B cell (primary cell): ENCODE data around the gene RHOT1. TPM values are rescaled to one million over a fixed set of nuclear protein-coding genes. Genes with fewer than 3 reads are reported as not detected.

Source experiments
- ATAC-seq: fragments of 200-7000 bp; cut with Tn5 transposase; one replicate; pipeline ENCODE4 v1.10.0; 2021; ENCODE audit warnings: low read depth, mild to moderate bottlenecking, moderate number of reproducible peaks, moderate library complexity
- CTCF ChIA-PET: fragments of 350-600 bp; sonication (Branson Sonifier 250); formaldehyde crosslinking; loops from one replicate; lab custom pipeline; 2021; ENCODE audit warnings: antibody characterized with exemption, inconsistent platforms; lab: Charles Lee
- POLR2A ChIA-PET: fragments of 350-600 bp; sonication (Branson Sonifier 250); formaldehyde crosslinking; loops from one replicate; lab custom pipeline; 2021; ENCODE audit warnings: antibody characterized with exemption; lab: Charles Lee
- DNase-seq: peaks from one replicate; pipeline ENCODE4 v3.0.0; 2013
- H2AFZ ChIP-seq: 2 replicates; pipeline ENCODE4 v1.6.1; 2012; ENCODE audit warnings: mild to moderate bottlenecking, low read depth, low read length; ENCODE audit not compliant: insufficient read depth, poor library complexity, severe bottlenecking
- H3K27ac ChIP-seq, 2 donors: 1 replicate in 1 of 2; 2 replicates in 1 of 2; pipeline ENCODE4 v1.5.1; 2012 to 2013; ENCODE audit warnings: low read length in 2 of 2, mild to moderate bottlenecking in 2 of 2, moderate library complexity in 1 of 2
- H3K27me3 ChIP-seq, 4 experiments: fragments of 200-600 bp in 1 of 4; sonication (generic) in 1 of 4; replicated peaks in 1 of 4; 1 replicate in 2 of 4; 2 replicates in 2 of 4; pipeline versions ENCODE4 v1.6.1 to v1.7.0; 2013 to 2016; ENCODE audit warnings: low read length in 3 of 4, mild to moderate bottlenecking in 2 of 4, mixed read lengths in 1 of 4, moderate library complexity in 1 of 4; ENCODE audit not compliant: insufficient read depth in 4 of 4, control insufficient read depth in 3 of 4; ENCODE audit errors: control extremely low read depth in 1 of 4
- H3K36me3 ChIP-seq, 2 experiments: replicated peaks in 1 of 2; 1 replicate in 1 of 2; 2 replicates in 1 of 2; pipeline versions ENCODE4 v1.6.1 to v1.7.1; 2013; ENCODE audit warnings: low read length in 1 of 2; ENCODE audit not compliant: insufficient read depth in 2 of 2, control insufficient read depth in 1 of 2; ENCODE audit errors: control extremely low read depth in 1 of 2, extremely low read depth in 1 of 2
- H3K4me1 ChIP-seq, 2 donors: fragments of 200-600 bp in 1 of 2; sonication (generic) in 1 of 2; 1 replicate in 1 of 2; 2 replicates in 1 of 2; pipeline versions ENCODE4 v1.5.1 to v1.6.1; 2013 to 2017; ENCODE audit warnings: low read length in 2 of 2; ENCODE audit not compliant: control insufficient read depth in 2 of 2, insufficient read depth in 2 of 2
- H3K4me2 ChIP-seq: replicated peaks from 2 replicates; pipeline ENCODE3; 2012; ENCODE audit warnings: mild to moderate bottlenecking, low read depth, low read length; ENCODE audit not compliant: poor library complexity, severe bottlenecking
- H3K4me3 ChIP-seq, 5 experiments: fragments of 200-600 bp in 1 of 5; sonication (generic) in 1 of 5; 1 replicate in 3 of 5; 2 replicates in 2 of 5; pipeline versions ENCODE4 v1.5.1 to v1.7.0; 2011 to 2016; ENCODE audit warnings: low read length in 4 of 5, mild to moderate bottlenecking in 4 of 5, low read depth in 2 of 5, control low read depth in 1 of 5, moderate library complexity in 1 of 5; ENCODE audit not compliant: insufficient read depth in 1 of 5; ENCODE audit errors: control extremely low read depth in 1 of 5, extremely low read depth in 1 of 5
- H3K79me2 ChIP-seq: fragments of 200-600 bp; sonication (generic); one replicate; pipeline ENCODE4 v1.6.0; 2016; ENCODE audit warnings: low read length; ENCODE audit not compliant: control insufficient read depth, insufficient read depth
- H3K9ac ChIP-seq: fragments of 200-600 bp; sonication (generic); 2 replicates; pipeline ENCODE4 v1.6.1; 2017; ENCODE audit warnings: mild to moderate bottlenecking, low read length, moderate library complexity
- H3K9me3 ChIP-seq, 3 donors: one replicate each; pipeline versions ENCODE4 v1.6.1 to v1.7.1; 2013; ENCODE audit warnings: low read length in 2 of 3; ENCODE audit not compliant: control insufficient read depth in 2 of 3, insufficient read depth in 1 of 3; ENCODE audit errors: control extremely low read depth in 1 of 3
- H4K20me1 ChIP-seq: 2 replicates; pipeline ENCODE4 v1.6.0; 2012; ENCODE audit warnings: mild to moderate bottlenecking, low read length; ENCODE audit not compliant: insufficient read depth, control insufficient read depth, poor library complexity, severe bottlenecking
- H3K27ac Mint-ChIP-seq: one replicate; pipeline ENCODE4 v1.8.0; 2021; ENCODE audit warnings: mixed read lengths
- H3K27me3 Mint-ChIP-seq: one replicate; pipeline ENCODE4 v1.8.0; 2021; ENCODE audit warnings: mixed read lengths
- H3K4me1 Mint-ChIP-seq: one replicate; pipeline ENCODE4 v1.8.0; 2021; ENCODE audit warnings: mixed read lengths
- H3K4me3 Mint-ChIP-seq: one replicate; pipeline ENCODE4 v1.8.0; 2021; ENCODE audit warnings: mixed read lengths
- H3K9me3 Mint-ChIP-seq: one replicate; pipeline ENCODE4 v1.8.0; 2022; ENCODE audit warnings: mixed read lengths; ENCODE audit not compliant: insufficient read depth
- EZH2 ChIP-seq: IDR thresholded peaks from 2 replicates; pipeline ENCODE4 v1.6.1; 2012; ENCODE audit warnings: borderline replicate concordance, low read depth, mild to moderate bottlenecking, moderate library complexity, low read length; ENCODE audit not compliant: insufficient read depth, poor library complexity, severe bottlenecking
- WGBS: methylation state at CpG from one replicate; pipeline ENCODE4 v1.1.5; 2013; ENCODE audit warnings: missing lambda C conversion rate; ENCODE audit not compliant: insufficient coverage; 5-methylcytosine and 5-hydroxymethylcytosine counted together
- intact Hi-C: fragments of 100-400 bp; cut with micrococcal nuclease; formaldehyde crosslinking; loops from one replicate; pipeline ENCODE4 v1.10.0; 2022
- polyA plus RNA-seq: library from polyadenylated mRNA; depleted of rRNA; stranded (reverse); fragments of >200 nt; gene quantifications from 2 replicates; pipeline ENCODE4 v1.2.3, GENCODE V29; 2012
- total RNA-seq, 2 donors: library from RNA; stranded (reverse); fragments of 120-200 nt in 1 of 2; gene quantifications; 1 replicate in 1 of 2; 2 replicates in 1 of 2; pipeline versions ENCODE4 v1.2.3 to v1.2.4, GENCODE V29; 2013 to 2022
- TF ChIP-seq, protein P1 (sequence below): fragments of 200-600 bp; IDR thresholded peaks from one replicate; pipeline ENCODE4 v1.8.0; 2022; ENCODE audit warnings: antibody characterized with exemption, mild to moderate bottlenecking

RHOT1 gene
- total and polyA plus RNA-seq, 2 donors (not counting 1 experiment from before 2014, with no cell fraction given) = 24.6 to 24.7 TPM

DNA sequence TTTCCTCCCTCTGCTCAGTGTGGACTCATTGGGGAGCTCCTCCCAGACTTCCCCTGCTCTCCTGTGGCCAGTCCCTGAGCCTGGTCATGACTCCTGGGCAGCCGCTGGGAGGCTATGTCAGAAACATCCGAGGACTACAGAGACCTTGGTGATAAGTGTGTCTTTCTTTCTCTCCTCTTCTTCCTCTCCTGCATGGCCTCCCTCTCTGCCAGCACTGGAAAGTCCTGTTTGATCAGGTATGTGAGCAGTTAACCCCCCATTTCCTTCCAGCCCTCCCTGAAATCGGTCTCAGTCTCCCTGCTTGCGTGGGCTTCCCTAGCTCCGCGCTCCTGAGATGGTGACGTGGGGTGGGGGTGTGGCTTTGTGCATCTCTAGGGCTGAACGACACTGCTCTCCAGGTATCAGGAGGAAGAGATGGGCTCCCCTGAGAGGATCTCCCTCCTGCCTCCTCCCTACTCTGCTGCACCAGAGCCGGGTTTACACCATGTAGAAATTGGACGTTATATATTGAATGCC lies 125.4 kb downstream of the RHOT1 start:
- WGBS = 30% methylated on average over 2 of the region's 10 CpGs

DNA sequence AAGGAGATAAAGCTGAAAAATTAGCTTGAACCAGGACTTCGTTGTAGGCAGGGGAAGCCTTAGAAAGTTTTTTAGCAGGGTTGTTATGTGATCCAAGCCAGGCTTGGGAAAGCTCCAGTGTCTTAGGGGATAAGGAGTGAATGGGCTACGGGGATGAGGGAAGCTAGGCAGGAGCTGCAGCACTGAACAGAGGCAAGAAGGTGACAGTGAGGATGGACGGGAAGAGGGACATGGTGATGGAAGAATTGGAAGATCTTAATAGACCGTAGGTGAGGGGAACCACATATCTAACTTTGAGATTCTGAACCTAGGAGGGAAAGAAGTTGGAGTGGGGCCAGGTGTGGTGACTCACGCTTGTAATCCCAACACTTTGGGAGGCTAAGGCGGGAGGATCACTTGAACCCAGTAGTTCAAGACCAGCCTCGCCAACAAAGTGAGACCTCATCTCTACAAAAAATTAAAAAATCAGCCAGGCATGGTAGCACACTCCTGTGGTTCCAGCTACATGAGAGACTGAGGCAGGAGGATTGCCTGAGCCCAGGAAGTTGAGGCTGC lies 126.5 kb downstream of the RHOT1 start:
- Mint-ChIP-seq H3K27ac (no peak overlapping the region), H3K27me3 (peaks cover 74% of the 10 kb centered on the region), H3K4me1 (peaks cover 17% of the 10 kb centered on the region), H3K4me3 (no peak overlapping the region), H3K9me3 (no peaks in the 10 kb centered on the region)
- intact Hi-C loops = no loop called here
- CTCF ChIA-PET = no interaction called here
- H3K4me2 ChIP-seq = no peak overlapping the region
- H3K9me3 ChIP-seq = peaks cover 0 to 5% (median 0%) of the 10 kb centered on the region in 3 donors
- no peak overlapping the region for H2AFZ ChIP-seq
- H3K4me3 ChIP-seq = no peak overlapping the region
- H3K9ac ChIP-seq = no peak overlapping the region
- H3K4me1 ChIP-seq = peaks cover 24 to 30% of the 10 kb centered on the region in 2 donors
- DNase-seq = no peak
- POLR2A ChIA-PET = no interaction called here
- no peak for TF ChIP-seq EZH2
- TF ChIP-seq, protein P1, sequence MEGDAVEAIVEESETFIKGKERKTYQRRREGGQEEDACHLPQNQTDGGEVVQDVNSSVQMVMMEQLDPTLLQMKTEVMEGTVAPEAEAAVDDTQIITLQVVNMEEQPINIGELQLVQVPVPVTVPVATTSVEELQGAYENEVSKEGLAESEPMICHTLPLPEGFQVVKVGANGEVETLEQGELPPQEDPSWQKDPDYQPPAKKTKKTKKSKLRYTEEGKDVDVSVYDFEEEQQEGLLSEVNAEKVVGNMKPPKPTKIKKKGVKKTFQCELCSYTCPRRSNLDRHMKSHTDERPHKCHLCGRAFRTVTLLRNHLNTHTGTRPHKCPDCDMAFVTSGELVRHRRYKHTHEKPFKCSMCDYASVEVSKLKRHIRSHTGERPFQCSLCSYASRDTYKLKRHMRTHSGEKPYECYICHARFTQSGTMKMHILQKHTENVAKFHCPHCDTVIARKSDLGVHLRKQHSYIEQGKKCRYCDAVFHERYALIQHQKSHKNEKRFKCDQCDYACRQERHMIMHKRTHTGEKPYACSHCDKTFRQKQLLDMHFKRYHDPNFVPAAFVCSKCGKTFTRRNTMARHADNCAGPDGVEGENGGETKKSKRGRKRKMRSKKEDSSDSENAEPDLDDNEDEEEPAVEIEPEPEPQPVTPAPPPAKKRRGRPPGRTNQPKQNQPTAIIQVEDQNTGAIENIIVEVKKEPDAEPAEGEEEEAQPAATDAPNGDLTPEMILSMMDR = no peak
- H3K27ac ChIP-seq = no peak overlapping the region
- no peaks in the 10 kb centered on the region for H3K36me3 ChIP-seq
- H3K27me3 ChIP-seq = peaks cover 0 to 60% (median 43%) of the 10 kb centered on the region in 4 experiments
- no peaks in the 10 kb centered on the region for H3K79me2 ChIP-seq
- no peaks in the 10 kb centered on the region for H4K20me1 ChIP-seq
- 92% methylated on average over 5 of the region's 7 CpGs for WGBS
- no peak for ATAC-seq

More for the DNA sequence above, 125.4 kb downstream of the RHOT1 start:
- DNase-seq = peak; percentile 24
- peaks cover 80% of the 10 kb centered on the region for H3K27me3 Mint-ChIP-seq
- Histone ChIP-seq H3K4me3 (no peak overlapping the region), H4K20me1 (no peaks in the 10 kb centered on the region), H3K79me2 (no peaks in the 10 kb centered on the region), H3K9me3 (peaks cover 0 to 5% (median 0%) of the 10 kb centered on the region in 3 donors), H3K27ac (no peak overlapping the region), H2AFZ (no peak overlapping the region), H3K36me3 (no peaks in the 10 kb centered on the region), H3K27me3 (peaks cover 0 to 63% (median 46%) of the 10 kb centered on the region in 4 experiments), H3K4me1 (peaks cover 24 to 30% of the 10 kb centered on the region in 2 donors), H3K4me2 (peak overlapping the region; percentile 98), H3K9ac (no peak overlapping the region)
- peak overlapping the region; percentile 79 for H3K4me3 Mint-ChIP-seq
- intact Hi-C loops = no loop called here
- H3K9me3 Mint-ChIP-seq = no peaks in the 10 kb centered on the region
- ATAC-seq = no peak
- peaks cover 17% of the 10 kb centered on the region for H3K4me1 Mint-ChIP-seq
- H3K27ac Mint-ChIP-seq = no peak overlapping the region
- TF ChIP-seq, protein P1 = no peak
- no peak for TF ChIP-seq EZH2
- ChIA-PET POLR2A (interaction anchor here (0.8 kb wide), 1 partner anchor 9 kb away, joined by 3 read pairs; no protein-coding TSS in a partner anchor), CTCF (interaction anchor here (0.8 kb wide), 1 partner anchor 11 kb away, joined by 3 read pairs; no protein-coding TSS in a partner anchor)
